ENCODE results near the gene MARVELD2.

MARVELD2 gene

DNA sequence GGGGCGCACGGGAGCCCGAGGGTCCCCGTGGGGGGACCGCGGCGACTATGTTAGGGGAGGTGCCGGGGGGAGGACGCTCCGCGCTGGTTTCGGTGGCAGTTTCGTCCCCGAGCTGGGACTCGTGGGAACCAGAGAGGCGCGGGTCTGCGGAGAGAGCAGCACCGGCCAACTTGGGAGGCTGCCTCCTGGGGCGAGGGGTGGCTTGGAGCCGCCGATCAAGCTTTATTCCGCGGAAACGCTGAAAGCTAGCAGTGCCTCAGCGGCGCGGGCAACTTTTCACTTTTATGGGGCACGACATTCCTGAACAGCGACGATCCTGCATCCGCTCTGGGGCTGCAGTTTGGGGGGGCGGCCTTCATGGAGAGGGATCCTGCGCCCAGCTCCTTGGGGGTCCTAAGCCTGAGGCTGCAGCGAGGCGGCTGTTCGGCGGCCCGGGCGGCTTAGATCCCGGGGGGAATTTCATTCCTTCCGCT lies 78.0 kb downstream of the MARVELD2 start:
- TF ChIP-seq CTCF (IDR thresholded peaks at IDR 0.05; ENCODE audit: insufficient read depth, low read length, missing control alignments) = no peak
- POLR2A ChIA-PET = no interaction called here
- DNase-seq (ENCODE audit: low read depth, low spot score) = no peak
- H3K4me3 ChIP-seq (ENCODE audit: low read depth, low read length) = peak overlapping the region; percentile 58
- CTCF ChIA-PET = interaction anchor here (0.8 kb wide), 1 partner anchor 24 kb away, joined by 3 read pairs; no protein-coding TSS in a partner anchor

DNA sequence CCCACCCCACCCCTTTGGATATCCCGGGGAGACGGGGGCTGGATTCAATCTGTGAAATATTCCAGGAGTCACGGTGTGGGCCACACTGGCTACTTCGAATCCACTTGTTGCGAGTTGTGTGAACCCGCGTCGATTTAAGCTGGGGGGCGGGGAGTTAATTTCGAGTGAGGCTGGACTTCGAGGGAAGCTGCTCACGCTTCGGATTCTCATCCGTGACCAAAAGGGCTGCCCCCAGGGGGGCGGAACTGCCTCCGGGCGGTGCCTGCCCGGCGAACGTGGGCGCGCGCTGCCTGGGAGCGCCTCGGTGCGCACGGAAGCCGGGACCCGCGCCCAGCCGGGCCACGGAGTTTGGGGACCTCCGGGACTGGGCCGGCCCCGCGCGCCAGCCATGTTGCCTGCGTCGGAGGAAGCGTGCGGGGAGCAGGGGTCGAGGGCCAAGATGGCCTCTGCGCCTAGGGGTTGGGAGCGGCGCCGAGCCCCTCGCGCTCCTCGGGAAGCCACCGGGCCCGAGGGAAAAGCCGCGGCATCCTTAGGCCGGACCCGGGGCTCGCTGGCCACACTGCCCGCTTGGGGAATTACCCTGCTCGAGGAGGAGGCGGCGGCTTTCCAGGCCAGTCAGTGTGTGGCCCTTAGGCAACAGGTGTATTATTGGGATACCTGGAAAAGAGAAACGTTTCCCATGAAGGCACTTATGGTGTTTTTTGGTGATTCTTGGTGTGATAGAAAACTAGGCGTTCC lies 78.6 kb downstream of the MARVELD2 start:
- no peak for DNase-seq (ENCODE audit: low read depth, low spot score)
- H3K4me3 ChIP-seq (ENCODE audit: low read depth, low read length) = peak overlapping the region; percentile 58
- no peak for TF ChIP-seq CTCF (IDR thresholded peaks at IDR 0.05; ENCODE audit: insufficient read depth, low read length, missing control alignments)
- ChIA-PET CTCF (no interaction called here), POLR2A (no interaction called here)
